IPS-15b (cell line): ENCODE data around the gene FUT8.

Experiments used
- H3K27me3 ChIP-seq: one replicate; pipeline ENCODE4 v1.6.1; 2013; ENCODE audit warnings: low read length; ENCODE audit not compliant: control insufficient read depth, insufficient read depth
- H3K36me3 ChIP-seq: one replicate; pipeline ENCODE4 v1.6.1; 2013; ENCODE audit warnings: low read length; ENCODE audit not compliant: control insufficient read depth, insufficient read depth
- H3K4me1 ChIP-seq: one replicate; pipeline ENCODE4 v1.6.1; 2013; ENCODE audit warnings: mild to moderate bottlenecking, low read length; ENCODE audit not compliant: control insufficient read depth, insufficient read depth
- H3K4me3 ChIP-seq: one replicate; pipeline ENCODE4 v1.5.1; 2013; ENCODE audit warnings: low read depth, low read length
- H3K9ac ChIP-seq: one replicate; pipeline ENCODE4 v1.6.1; 2013; ENCODE audit warnings: low read depth, mild to moderate bottlenecking, low read length
- H3K9me3 ChIP-seq: one replicate; pipeline ENCODE4 v1.6.1; 2013; ENCODE audit warnings: mild to moderate bottlenecking, low read length; ENCODE audit not compliant: control insufficient read depth, insufficient read depth

Gene FUT8

GRCh38 chr14:65738339-65738738 lies 325.8 kb downstream of the FUT8 start:
- H3K9me3 ChIP-seq = no peaks in the 10 kb centered on the region
- H3K27me3 ChIP-seq = no peaks in the 10 kb centered on the region
- no peak overlapping the region for H3K4me3 ChIP-seq
- no peaks in the 10 kb centered on the region for H3K4me1 ChIP-seq
- no peak overlapping the region for H3K9ac ChIP-seq
- no peaks in the 10 kb centered on the region for H3K36me3 ChIP-seq

GRCh38 chr14:65745396-65746190 lies 333.1 kb downstream of the FUT8 start:
- H3K27me3 ChIP-seq = no peaks in the 10 kb centered on the region
- no peak overlapping the region for H3K4me3 ChIP-seq
- H3K9ac ChIP-seq = no peak overlapping the region
- no peaks in the 10 kb centered on the region for H3K36me3 ChIP-seq
- H3K9me3 ChIP-seq = no peaks in the 10 kb centered on the region
- H3K4me1 ChIP-seq = peaks cover 14% of the 10 kb centered on the region

DNA sequence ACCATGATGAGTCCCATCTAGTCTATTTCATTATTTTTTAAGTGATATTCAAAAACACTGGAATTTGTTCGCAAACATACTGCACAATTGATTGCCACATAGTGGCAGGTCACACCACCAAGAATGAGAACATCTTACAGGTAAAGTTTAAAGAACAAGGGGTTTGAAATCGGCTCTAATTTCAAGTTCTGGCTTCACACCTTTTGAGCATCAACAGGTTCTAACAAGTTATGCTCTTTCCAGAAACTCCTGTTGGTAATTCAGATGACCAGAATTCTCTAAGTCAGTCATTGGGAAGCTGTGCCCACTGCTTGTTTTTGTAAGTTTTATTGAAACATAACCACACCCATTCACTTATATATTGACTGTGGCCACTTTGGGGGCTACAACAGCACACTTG lies 336.3 kb downstream of the FUT8 start:
- H3K4me3 ChIP-seq = no peak overlapping the region
- no peaks in the 10 kb centered on the region for H3K27me3 ChIP-seq
- no peaks in the 10 kb centered on the region for H3K9me3 ChIP-seq
- H3K36me3 ChIP-seq = no peaks in the 10 kb centered on the region
- H3K9ac ChIP-seq = no peak overlapping the region
- peaks cover 18% of the 10 kb centered on the region for H3K4me1 ChIP-seq

GRCh38 chr14:65749287-65749686 lies 336.8 kb downstream of the FUT8 start:
- H3K36me3 ChIP-seq = no peaks in the 10 kb centered on the region
- no peak overlapping the region for H3K4me3 ChIP-seq
- H3K27me3 ChIP-seq = no peaks in the 10 kb centered on the region
- no peaks in the 10 kb centered on the region for H3K9me3 ChIP-seq
- H3K9ac ChIP-seq = no peak overlapping the region
- H3K4me1 ChIP-seq = peaks cover 18% of the 10 kb centered on the region

DNA sequence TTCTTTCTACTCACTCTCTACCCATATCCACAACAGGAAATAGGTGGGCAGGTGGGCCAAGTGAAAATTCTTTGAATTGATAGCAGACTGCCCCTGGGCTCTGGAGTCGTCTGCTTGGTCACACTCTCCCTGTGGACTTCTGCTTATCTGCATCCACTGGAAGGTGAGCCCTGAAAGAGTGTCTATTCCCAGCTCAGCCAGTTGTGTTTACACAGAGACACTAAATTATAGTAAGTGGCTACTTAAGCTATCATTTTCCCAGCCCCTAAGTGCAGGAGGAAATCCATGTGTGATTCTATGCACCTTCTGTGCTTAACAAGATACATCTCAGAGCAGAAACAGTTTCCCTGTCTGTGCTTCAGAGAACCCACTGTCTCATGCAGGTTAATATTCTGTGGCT lies 338.4 kb downstream of the FUT8 start:
- Histone ChIP-seq H3K27me3 (no peaks in the 10 kb centered on the region), H3K4me3 (no peak overlapping the region)

GRCh38 chr14:65751510-65751909 lies 339.0 kb downstream of the FUT8 start:
- H3K36me3 ChIP-seq = no peaks in the 10 kb centered on the region

More for the DNA sequence above, 338.4 kb downstream of the FUT8 start:
- no peaks in the 10 kb centered on the region for H3K36me3 ChIP-seq
- H3K9ac ChIP-seq = no peak overlapping the region
- H3K4me1 ChIP-seq = peaks cover 11% of the 10 kb centered on the region
- no peaks in the 10 kb centered on the region for H3K9me3 ChIP-seq

GRCh38 chr14:65753061-65753460 lies 340.5 kb downstream of the FUT8 start:
- Histone ChIP-seq H3K9ac (no peak overlapping the region), H3K4me1 (peaks cover 5% of the 10 kb centered on the region), H3K36me3 (no peaks in the 10 kb centered on the region), H3K4me3 (no peak overlapping the region), H3K9me3 (no peaks in the 10 kb centered on the region), H3K27me3 (no peaks in the 10 kb centered on the region)

More at GRCh38 chr14:65751510-65751909, 339.0 kb downstream of the FUT8 start:
- H3K9me3 ChIP-seq = no peaks in the 10 kb centered on the region
- no peak overlapping the region for H3K4me3 ChIP-seq
- H3K9ac ChIP-seq = no peak overlapping the region
- no peaks in the 10 kb centered on the region for H3K27me3 ChIP-seq
- peaks cover 7% of the 10 kb centered on the region for H3K4me1 ChIP-seq

GRCh38 chr14:65755331-65755730 lies 342.8 kb downstream of the FUT8 start:
- H3K36me3 ChIP-seq = no peaks in the 10 kb centered on the region
- no peaks in the 10 kb centered on the region for H3K9me3 ChIP-seq
- no peak overlapping the region for H3K4me3 ChIP-seq
- no peaks in the 10 kb centered on the region for H3K27me3 ChIP-seq
- H3K9ac ChIP-seq = no peak overlapping the region
- H3K4me1 ChIP-seq = peaks cover 5% of the 10 kb centered on the region

DNA sequence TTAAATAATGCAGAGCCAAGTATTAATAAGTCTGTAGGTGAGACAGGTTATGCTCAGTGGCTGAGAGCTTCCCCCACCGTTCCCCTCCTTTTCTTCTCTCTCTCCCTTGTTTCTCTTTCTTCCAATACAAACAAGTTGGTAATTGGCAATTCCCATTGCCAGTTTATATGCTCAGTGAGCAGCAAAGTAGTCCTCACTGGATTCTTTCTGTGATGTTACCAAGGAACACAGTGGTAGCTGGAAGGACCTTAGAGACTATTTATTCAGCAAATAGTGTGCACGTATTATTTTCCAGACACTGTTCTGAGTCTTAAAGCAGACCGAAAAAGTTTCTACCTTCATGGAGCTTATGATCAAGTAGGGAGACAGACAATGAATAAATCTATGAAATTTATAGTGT lies 344.4 kb downstream of the FUT8 start:
- H3K9me3 ChIP-seq = no peaks in the 10 kb centered on the region
- H3K4me3 ChIP-seq = no peak overlapping the region
- no peak overlapping the region for H3K9ac ChIP-seq
- H3K36me3 ChIP-seq = no peaks in the 10 kb centered on the region
- H3K4me1 ChIP-seq = no peaks in the 10 kb centered on the region
- no peaks in the 10 kb centered on the region for H3K27me3 ChIP-seq

DNA sequence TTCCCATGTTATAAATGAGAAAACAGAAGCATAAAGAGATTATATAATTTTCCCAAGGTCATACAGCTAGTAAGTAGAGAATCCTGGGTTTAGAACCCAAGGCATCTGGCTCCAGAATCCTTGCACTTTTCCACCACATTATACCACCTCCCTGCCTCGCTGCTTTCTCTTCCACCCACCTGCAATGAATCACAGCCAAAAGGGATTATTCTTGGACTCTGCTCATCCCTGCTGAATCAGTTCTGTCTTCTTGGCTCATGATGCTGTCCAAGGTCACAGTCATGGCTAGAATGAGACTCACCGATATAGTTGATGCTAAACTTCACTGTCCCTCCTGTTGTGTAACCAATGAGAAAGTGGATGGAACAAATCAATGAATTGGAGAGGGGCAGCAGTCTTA lies 356.6 kb downstream of the FUT8 start:
- H3K9me3 ChIP-seq = no peaks in the 10 kb centered on the region
- no peaks in the 10 kb centered on the region for H3K4me1 ChIP-seq
- no peak overlapping the region for H3K9ac ChIP-seq
- no peak overlapping the region for H3K4me3 ChIP-seq
- no peaks in the 10 kb centered on the region for H3K27me3 ChIP-seq
- no peaks in the 10 kb centered on the region for H3K36me3 ChIP-seq

- no peak overlapping the region for H3K9ac ChIP-seq
- H3K4me3 ChIP-seq = no peak overlapping the region
- H3K9me3 ChIP-seq = no peaks in the 10 kb centered on the region
- H3K4me1 ChIP-seq = no peaks in the 10 kb centered on the region
- H3K27me3 ChIP-seq = no peaks in the 10 kb centered on the region
- H3K36me3 ChIP-seq = no peaks in the 10 kb centered on the region
Measured at GRCh38 chr14:65770681-65771080, 358.2 kb downstream of the FUT8 start.

DNA sequence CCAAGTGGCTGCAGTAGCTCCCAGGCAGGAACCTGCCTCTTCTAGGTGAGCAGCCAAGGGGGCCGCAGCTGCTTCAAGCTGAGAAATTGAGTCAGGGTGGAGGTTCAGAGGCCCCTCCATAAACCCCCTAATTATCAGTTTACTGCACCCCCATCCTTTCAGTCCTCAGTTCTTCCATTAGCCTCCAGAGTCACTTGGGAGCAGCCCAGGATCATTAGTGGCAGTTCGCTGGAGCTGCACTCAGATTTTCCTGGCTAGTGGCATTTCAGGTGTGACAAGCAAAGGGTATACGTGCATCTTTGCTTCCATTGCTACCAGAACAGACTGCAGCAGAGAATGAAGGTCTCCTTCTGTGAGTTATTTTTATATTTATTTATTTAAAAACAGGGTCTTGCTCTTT lies 358.7 kb downstream of the FUT8 start:
- Histone ChIP-seq H3K4me1 (no peaks in the 10 kb centered on the region), H3K9me3 (no peaks in the 10 kb centered on the region), H3K4me3 (no peak overlapping the region), H3K27me3 (no peaks in the 10 kb centered on the region), H3K9ac (no peak overlapping the region), H3K36me3 (no peaks in the 10 kb centered on the region)
